NCI-H69 (cell line): Measurements from ENCODE around the gene CEP89.
"Not testable (repeated sequence)": the region's sequence is repeated elsewhere in the genome, so short reads cannot be mapped to it uniquely, and the experiment has no call there.

Experiments
- DNase-seq: peaks from one replicate; lab custom pipeline; 2025; lab: John Stamatoyannopoulos, UW

The CEP89 gene

DNA sequence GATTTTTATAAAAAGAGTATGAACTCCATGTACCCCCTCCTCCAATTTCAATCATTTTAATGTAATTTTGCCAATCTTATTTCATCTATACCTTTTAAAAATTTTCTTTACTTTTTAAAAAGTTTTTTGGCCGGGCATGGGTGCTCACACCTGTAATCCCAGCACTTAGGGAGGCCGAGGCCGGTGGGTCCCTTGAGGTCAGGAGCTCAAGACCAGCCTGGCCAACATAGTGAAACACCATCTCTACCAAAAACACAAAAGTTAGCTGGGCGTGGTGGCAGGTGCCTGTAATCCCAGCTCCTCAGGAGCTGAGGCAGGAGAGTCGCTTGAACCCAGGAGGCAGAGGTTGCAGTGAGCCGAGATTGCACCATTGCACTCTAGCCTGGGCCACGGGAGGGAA, 138.4 kb downstream of the CEP89 start:
- not testable (repeated sequence) for DNase-seq

DNA sequence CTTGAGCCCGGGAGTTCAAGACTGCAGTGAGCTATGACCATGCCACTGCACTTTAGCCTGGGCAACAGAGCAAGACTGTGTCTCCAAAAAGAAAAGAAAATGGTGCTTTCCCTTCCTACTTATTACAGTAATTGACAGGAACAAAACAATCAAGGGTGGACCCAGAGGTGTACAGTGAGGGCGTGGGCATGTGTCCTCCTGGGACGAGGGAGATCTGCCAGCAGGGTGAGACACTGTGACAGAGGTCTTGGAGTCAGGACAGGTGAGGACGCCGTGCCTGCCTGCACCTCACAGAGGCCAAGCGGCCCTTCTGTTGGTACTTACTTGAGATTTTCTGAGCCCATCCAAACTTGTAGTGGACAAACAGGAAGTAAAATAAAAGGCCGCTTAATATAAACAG, 138.9 kb downstream of the CEP89 start:
- not testable (repeated sequence) for DNase-seq

DNA sequence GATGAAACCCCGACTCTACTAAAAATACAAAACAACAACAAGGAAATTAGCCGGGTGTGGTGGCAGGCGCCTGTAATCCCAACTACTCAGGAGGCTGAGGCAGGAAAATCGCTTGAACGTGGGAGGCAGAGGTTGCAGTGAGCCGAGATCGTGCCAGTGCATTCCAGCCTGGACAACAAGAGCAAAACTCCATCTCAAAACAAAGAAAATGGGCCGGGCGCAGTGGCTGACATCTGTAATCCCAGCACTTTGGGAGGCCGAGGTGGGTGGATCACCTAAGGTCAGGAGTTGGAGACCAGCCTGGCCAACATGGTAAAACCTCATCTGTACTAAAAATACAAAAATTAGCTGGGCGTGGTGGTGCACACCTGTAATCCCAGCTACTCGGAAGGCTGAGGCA, 139.7 kb downstream of the CEP89 start:
- DNase-seq = not testable (repeated sequence)

DNA sequence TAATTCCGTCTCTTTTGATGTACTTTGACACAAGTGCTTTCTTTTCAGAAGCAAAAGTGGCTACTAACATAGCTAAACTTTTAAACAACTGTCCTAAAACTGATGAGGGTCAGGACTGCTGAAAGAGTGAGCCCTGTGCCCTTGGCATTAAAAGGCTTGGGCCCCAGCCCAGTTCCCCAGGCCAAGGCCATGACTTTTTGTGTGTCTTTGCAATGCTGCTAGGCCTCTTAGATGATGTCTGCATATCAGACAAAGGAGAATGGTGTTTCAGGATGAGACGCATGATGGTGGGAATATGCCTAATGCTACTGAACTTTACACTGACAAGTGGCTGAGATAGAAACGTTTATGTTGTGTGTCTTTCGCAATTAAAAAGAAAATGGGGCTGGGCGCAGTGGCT, 140.1 kb downstream of the CEP89 start:
- no peak for DNase-seq

DNA sequence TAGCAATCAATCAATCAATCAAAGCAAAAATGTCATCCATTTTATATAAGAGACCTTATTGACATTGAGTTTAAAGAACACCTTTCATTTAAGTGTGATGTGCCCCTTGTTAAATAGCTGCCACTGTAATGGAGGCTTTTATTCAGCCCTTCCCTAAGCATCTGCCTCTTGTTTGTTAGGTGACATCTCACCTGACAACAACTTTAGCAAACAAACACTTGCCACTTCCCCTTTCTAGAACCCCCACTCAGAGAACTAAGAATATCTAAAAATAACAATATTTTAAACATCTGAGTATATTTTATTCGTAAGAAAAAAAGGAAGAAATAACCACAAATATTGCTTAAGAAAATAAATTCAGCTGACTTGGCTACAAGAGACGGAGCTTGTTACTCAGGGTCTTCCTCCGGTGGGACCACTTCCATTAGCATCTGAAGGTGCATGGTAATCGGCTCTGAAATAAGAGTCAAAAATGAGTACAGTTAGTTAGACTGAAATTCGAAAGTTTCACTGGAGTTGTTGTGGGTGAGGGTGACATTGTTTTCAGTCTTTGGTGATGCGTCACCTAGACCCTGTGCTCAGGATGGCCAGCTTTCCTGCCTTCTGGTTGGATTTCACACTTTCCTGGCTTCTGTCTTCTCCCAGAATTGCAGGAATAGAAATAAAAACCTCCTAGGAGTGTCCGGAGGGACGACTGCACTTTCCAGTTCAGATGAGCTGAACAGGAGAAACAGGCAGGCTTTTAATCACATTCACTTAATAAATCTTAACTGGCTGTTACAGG, 141.3 kb downstream of the CEP89 start:
- no peak for DNase-seq

DNA sequence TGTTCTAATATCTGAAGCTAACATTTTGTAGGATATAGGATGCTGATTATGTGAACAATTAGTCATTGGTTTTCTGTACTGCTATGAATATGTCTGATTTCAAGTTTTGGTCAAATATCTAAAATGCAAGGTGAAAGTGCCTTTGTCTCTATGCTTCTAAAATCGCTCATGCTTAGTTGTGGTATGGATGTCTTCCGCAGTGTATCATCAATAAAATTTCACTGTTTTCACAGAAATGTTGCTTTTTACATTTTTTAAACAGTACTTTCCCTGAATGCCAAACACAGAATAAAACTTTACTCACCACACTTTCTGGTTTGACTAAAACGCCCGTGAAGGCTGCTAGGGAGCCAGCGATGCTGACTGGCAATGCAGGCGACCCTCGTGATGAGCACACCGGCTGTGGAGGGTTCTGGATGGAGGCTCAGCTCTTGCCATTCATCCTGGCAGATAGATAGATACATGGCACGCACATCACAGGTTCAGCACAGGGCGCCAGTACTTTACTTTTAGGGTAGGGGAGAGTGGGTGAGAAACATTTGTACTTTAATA, 142.3 kb downstream of the CEP89 start:
- DNase-seq = no peak

DNA sequence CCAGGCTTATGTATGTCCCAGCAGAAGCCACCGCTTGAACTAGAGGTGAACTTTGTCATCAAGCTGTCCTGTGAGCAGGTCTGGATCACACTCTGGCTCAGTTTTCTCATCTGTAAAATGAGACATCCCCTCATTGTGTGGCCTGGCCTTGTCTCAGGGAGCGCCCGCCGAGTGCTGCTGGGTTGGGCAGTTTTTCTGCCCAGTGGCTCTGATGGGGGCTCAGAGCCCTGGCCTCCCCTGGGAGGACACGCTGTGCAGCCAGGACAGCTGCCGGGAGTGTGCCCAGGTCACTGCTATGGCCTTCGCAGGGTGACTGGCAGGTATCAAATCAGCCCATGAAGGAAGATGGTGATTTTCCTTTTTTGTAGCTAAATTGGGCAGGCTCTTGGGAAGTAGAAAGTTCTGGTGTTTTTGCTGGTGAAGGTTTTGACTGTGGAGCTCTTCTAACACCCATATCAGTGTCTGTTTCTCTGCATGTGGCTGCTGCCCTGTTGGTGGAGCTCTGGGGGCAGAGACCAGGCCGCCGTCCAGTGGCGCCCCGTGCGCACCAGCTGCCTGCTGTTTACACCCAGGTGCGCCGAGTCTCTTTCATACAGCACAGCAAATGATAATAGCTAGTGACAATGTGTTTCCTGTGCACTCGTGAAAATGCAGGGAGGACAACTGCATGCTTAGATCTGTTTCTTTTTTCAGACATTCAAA, 143.0 kb downstream of the CEP89 start:
- DNase-seq = peak; percentile 59

DNA sequence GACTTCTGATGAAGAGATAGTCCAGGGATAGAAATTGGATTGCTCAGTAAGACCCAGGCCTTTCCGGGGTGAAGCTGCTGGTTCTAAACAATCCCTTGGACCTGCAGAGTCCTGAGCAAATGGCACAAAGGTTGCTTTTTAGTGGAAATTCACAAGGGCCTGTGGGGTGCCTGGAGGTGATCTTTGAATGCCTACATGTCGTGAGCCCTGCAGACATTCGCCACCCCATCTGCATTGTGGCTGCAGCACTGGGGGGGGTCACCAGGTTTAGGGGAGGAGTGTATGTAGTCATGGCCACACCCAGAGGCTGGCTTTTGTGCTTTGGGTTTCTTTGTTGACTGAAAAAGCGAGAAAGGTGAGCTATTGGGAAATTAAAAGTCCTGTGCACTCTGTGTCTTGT, 143.6 kb downstream of the CEP89 start:
- DNase-seq = no peak
